ENCODE results near the gene PLXNA4.

Gene PLXNA4

DNA sequence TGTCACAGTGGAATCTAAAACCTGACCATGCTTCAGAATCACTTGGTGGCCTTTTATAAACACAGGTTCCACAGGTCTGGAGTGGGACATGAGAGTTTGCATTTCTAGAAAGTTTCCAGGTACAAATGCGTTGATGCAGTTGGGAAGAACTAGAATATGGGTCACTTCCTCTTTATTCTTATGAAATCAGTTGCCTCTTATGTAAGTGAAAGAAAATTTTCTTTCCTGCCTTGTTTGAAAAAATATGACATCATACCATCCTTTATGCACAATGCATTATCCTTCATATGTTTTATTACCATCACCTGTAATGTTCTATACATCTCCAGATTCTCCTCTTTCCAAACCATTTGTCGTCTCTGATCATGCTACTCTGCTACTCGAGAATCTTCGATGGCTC is 44.0 kb downstream of the PLXNA4 start:
- DNase-seq, result no peak

DNA sequence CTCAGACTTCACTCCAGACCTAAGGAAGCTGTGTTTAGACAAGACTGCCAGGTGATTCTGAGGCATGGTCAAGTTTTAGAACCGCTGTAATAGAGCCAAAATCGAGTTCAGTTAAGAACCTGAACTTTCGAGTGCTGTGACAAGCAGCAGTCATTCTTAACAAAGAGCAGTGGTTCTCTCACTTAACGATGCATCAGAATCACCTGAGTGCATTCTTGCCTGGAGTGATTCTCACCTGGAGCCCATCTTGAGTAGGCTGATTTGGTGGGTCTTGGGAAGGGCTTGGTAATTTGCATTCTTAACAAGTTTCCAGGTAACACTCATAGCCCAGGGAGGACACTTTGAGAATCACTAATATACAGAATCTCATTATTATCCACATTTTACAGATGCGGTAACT is 44.7 kb downstream of the PLXNA4 start:
- DNase-seq, result no peak

DNA sequence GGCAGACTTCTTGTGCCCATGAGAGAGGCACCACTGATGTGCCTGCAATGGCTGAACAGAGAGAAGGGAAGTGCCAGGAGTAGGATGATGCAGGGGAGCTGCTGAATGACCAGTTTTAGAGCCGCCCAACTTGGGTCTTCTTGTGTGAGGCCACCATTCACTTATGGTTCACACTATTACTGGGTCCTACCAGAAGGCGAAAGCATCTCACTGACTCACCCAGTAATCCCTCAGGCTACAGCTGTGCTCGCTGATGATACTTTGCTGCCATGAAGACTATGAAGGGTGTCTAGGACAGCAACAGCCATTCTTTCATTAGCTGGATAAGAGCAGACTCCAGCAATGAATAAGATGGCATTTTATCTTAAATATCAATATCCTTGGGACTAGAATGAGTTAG is 47.6 kb downstream of the PLXNA4 start:
- DNase-seq, result no peak

DNA sequence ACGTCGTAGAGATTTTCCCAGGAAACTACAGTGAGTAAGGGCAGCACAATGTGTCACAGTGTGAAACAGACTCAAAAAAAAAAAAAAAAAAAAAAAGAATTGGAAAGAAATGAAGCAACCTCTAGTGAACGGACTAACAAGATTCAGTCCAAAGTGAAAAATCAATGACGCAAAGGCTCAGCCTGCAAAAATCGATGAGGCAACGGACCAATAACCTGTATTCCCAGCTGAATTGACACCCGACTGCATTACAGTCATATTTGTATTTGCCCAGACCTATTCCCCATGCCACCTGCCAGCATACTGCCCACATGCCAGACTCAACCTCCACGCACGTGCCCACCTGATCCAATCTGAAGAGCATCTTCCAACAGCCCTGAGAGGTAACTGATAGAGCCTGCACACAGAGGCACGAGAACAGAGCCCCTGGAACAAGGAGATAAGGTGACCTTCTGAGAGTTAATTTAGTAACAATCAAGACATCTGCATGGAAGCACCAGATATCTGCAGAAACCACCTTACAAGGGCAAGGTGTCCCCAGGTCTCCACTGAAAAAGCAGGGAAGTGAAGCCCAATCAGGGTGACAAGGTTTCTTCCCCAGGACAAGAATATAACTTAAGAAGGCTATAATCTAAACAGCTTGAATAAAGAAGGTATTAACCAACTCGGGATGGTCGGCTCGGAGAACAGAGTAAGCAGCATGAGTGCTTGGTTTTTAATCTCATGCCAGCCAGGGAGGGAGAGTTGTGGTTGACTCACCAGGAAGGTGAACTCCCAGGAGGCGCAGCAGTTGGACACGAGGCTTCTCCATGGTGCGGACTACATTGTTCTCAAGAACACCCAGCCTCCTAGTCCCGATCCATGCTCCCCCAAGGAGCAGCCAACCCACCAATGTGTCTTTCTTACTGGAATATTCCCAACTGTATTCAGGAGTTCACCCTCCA is 48.5 kb downstream of the PLXNA4 start:
- no peak for DNase-seq

DNA sequence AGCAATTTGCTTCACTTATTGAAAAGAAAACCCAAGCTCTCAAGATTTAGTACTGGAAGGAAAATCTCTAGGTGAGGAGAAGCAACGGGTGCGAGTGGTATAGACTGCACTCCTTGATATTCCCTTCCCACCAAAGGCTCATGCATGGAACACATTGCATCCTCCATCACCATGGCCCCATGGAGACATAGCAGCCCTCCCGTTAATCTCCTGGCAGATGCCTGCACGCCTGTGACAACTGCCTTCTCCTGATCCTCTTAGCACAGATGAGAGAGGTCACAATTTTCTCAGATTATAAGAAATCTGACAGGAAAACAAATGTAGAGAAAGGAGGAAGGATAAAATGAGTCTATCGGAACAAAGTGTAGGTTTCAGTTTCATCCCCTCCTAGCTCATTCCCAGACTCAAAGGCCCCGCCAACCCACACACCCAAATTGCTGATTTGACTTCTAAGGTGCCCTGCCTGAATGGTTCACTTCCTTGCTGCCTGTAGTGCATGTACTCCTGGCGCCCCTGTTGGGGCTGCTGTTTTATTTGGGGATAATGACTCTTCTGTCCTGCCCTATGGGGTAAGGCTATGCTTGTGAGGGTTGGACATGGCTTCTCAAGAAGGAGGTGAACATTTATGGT is 50.0 kb downstream of the PLXNA4 start:
- DNase-seq, result no peak

DNA sequence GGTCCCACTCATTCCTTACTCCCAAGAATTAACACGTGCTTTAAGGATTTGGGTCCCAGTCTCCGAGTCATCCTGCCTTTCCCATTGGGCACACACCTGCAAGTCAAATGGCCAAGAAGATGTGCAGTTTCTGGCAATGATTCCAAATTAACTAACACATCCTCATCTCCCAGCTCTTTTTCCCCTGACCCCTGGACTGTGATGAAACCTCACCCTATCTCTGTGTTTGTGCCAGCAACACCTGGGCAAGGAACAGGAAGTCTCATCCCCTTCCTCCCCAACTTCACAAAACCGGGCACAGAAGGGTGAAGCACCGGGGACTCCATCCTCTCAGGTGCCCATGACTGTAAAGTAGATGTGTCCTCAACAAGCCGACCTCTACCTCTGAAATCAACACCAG is 54.8 kb downstream of the PLXNA4 start:
- no peak for DNase-seq

DNA sequence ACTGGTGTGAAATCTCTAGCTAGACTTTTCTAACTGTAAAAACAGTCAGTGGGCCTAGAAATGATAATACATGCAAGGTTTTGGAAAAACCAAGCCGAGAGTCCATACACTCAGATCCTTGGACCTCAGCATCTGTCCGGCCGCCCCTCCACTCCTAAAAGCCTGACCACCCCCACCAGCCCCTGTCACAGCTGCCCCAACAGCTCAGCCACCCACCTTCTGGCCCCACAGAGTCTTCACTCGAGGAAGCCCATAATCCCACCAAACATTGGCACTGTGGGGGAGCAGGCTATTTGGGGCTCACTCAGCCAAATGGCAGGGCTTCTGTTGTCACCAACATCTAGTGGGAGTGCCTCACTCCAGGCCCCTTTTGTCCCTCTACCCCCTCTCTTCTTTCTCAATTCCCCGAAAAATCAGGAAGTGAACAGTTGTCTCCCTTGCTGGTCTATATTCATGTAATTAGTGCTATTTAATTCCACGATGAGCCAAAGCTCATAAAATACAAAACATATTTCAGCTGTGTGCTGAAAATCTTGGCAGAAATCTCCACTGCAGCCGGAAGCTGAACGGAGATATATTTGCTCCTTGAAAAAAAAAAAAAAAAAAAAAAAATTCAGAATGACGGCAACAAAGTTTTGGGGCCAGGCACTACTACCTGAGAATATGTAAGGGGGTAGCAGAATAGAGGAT is 55.5 kb downstream of the PLXNA4 start:
- DNase-seq, result no peak

DNA sequence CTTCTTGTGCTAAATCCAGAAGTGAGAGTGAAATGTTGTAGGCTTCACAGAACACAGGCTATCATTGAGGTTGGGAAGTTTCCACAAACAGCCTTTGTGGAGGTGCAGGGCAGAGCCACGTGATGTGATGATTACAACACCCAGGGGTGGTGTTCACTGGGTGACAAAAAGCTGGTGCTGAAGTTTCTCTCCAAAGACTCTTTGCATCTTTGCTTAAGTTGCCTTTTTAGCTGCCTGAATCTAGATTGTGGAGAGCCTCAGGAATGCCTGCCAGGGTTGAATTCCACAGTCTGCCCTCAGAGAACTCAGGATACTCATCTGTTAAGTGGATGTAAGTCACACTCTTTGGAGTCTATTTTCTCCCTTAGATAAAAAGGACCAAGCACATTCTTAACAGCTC is 56.3 kb downstream of the PLXNA4 start:
- no peak for DNase-seq

DNA sequence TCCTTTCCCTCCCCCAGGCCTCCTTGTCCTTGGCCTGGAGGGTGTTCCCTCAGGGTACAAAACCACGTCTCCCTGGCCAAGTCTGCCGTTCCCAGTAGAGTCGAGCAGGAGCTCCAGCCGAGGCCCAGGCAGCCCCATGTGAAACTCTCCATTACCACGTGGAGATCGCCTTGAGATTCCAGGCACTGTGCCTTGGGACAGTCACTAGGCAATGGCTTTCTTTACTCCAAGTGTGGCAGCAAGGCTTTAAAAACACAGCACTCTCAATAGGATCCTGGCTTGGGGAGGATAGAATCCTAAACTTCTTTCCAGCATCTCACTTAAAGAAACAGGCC is 57.5 kb downstream of the PLXNA4 start:
- no peak for DNase-seq

DNA sequence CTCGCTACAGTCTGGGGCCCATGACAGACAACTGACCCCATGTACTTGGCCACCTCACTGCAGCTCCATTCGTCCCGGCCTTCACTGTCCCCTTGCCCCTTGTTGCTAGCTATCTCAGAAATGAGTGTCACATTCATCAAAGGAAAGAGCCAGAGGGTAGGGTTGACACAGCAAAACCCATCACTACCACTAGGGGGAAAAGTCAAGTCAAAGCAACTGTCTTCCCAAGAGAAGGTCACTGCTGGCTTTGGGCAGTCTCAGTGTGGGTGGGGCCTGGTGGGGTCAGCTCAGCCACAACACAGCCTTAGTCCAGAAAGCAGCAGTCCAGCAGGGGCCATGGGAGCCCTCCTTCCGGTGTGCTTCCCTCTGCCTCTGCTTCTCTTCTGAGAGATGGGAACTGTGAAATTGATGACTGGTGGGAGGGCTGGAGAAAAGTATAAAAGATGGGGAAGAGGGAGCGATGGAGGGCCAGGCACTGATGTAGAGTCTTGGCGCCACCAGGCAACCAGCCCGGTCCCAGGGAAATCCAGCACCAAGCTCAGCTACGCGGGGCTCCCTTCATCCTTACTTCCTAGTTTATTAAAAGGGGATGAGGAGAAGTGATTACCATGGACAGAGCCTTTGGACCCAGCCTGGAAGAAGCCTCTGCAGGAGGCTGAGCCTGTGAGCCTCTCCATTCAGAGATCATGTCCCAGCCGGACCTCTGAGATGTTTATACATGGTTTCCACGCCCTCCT is 58.0 kb downstream of the PLXNA4 start:
- DNase-seq, result peak in 1 of 2 donors; percentile 11

DNA sequence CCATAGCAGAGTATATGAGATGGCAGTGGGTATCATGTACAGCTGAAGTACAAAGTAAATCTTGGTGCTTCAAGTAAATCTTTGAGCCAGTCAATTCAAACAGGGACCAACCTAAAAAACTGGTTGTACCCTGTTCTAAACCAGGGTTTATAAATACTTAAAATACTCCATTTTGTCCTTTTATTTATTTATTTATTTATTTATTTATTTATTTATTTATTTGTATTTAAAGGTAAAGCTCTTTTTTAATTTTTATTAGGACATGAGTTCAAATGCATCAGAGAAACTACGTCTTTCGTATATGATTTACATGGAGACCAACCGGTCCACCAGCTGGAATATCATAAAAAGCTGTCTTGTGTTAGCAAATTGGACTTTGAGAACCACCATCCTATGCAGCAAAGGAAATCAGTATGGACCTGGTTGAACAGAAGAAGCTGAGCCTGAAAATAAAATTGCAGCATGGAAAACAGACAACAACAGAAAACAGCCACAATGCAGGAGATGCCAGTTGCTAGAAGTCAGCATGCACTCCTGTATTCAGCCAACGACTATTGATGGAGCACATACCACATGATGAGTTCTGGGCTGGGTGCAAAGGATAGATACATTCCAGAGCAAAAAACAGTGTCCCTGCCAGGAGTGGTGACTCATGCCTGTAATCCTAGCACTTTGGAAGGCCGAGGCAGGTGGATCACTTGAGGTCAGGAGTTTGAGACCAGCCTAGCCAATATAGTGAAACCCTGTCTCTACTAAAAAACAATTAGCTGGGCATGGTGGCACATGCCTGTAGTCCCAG is 60.0 kb downstream of the PLXNA4 start:
- no peak for DNase-seq

DNA sequence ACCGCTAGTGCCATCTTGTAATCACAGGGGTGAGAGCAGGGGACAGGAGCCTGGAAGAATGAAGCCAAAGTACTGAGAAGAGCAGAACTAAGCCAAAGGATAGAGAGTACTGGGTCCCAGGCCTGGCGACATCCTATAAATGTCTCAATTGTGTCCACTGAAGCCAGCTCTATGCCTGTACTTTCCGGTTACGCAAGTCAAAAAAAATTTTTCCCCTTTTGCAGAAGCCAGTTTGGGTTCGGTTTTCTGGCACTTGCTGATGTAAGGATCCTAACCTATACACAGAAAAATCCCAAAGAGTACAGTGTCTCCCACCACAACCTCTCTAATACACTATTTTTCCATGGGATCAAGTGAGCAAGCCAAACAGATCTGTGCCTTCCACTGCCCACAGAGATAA is 61.1 kb downstream of the PLXNA4 start:
- DNase-seq, result no peak

DNA sequence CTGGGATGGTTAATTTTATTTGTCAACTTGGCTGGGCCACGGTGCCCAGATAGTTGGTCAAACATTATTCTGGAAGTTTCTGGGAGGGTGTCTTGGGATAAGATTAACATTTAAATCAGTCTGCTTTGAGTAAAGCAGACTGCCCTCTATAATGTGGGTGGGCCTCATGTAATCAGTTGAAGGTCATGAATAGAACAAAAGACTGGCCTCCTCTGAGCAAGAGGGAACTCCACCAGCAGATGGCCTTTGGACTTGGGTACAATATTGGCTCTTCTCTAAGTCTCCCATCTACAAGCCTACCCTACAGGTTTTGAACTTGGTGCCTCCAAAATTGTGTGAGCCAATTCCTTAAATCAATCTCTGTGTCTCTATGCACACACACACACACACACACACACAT is 61.8 kb downstream of the PLXNA4 start:
- DNase-seq, result no peak

DNA sequence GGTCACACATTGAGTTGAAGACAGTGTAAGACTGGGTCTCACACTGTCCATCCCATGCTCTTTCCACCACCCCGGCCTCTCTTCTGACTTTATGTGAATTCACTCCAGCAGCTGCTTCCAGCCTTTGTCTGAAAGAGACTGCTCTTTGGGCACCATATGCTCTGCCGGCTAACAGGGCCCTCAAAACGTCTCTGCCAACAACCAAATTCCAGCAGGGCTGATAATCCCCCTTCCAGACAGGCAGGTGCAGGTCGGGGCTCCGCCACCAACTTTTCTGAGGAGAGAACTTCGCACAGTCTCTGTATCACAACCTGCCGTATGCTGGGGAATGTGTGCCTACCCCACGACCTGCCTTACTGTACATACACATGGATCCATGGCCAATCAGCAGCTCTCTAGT is 64.3 kb downstream of the PLXNA4 start:
- no peak for DNase-seq

DNA sequence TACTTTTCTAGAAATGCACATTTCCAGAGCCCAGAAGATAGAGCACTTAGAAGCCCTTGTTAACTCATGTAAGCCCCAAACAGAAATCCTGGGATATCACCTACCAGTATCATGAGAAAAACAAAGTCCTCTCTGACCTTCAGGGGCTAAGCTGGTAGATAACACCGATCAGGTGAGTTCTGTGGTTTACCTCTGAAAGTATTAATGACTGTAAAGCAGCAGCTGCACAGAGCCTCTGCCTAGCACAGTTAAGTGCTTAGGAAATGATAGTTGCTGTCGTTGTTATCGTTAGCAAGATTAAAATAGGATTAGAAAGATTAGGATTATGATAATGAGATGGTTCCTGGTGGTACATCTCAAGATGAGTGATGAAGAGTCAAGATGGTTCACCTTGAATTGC is 64.9 kb downstream of the PLXNA4 start:
- DNase-seq, result no peak

DNA sequence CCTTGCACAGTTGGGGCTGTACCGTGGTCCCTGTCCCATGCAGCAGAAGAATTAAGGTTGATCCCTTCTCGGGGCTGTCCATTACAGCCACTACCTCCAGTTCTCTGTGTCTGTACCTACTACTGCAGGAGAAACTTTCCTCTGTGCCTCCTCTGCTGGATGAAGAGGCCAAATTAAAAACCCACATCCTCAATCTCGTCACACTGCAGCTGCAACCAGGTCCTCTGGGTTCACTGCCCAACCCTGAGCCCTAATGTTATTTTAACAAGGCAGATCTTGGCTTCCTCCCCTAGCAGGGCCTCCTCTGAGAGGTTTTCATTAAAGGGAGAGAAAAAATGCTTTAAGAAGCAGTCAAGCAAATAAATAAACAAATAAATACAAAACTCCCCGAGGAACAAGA is 66.6 kb downstream of the PLXNA4 start:
- no peak for DNase-seq

DNA sequence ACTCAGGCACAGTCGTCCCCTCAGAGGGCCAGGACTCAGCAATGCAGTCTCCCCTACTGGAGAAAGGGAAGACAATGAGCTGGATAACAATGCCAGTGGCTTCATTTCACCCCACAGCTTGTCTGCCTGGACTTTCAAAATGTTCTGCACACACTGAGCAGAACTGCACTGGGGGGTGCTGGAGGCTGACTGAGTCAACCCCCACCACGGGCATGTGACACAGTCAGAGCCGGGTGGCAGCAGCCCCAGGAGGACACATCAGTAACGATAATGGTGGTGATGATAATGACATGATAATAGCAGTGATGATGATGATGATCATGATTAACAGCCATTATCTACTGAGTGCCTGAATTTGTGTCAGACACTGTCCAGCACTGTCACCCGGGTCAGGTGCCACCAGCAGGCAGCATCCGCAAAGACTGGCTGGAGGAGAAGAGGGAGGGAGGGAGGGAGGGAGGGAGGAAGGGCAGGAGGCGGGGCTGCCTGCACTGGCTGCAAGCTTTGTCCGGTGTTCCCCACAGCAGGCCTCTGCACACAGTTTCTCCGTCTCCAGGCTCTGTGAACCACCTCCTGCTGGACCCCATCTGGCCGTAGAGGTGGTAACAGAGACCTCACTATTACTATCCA is 67.4 kb downstream of the PLXNA4 start:
- DNase-seq, result no peak

DNA sequence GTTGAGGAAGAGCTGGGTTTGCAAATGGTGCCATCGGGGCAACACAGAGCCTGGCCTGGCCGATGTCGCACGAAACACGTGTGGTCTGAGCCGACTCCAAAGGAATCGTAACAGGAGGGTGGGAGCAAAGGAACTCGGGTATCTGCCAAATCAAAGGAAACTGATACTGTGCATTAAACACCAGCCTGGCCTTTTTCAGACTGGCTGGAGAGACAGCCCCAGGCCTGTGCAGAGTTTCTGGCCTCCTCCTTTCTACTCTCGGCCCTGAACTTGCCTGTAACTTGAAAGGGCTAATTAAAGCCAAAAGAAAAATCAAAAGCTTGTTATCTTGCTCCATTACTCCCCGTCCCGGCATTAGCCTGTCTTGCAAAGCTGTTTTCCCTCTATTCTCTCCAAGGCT is 71.4 kb downstream of the PLXNA4 start:
- no peak for DNase-seq

DNA sequence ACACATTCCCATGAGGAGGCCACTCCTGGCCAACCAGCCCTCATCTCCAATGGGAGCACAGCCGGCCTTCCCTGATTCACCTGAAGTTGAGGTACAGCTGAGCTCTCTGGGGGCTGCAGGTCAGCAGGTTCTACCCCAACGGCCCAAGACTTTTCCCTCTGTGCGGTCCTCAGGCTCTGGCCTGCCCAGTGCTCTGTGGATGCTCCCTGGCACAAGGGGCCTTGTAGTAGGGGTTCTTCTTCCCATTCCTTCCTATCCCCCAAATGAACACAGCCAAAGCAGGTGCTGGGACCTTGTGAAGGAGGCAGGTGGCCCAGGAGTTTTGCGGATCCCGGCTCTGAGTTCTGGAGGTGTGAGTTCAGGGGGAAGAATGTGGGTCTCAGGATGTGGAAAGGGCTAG is 72.2 kb downstream of the PLXNA4 start:
- DNase-seq, result no peak

DNA sequence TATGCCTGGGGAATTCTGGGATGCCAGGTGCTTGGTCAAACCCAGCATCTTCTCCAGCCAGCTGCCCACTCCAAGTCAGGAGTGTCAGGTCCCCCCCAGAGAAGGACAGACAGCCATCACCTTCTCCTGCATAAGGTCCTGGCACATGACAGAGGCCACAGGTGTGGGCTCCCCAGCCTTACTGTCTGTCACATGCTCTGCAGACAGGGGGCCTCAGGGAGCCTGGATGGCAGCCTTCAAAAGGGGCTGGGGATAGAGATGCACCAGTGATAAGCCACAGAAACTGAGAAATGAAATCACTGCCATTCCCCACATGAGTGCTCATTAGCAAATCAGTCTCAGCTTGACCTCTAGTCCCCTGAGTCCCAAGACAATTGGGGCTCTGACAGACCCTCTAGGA is 72.9 kb downstream of the PLXNA4 start:
- no peak for DNase-seq

DNA sequence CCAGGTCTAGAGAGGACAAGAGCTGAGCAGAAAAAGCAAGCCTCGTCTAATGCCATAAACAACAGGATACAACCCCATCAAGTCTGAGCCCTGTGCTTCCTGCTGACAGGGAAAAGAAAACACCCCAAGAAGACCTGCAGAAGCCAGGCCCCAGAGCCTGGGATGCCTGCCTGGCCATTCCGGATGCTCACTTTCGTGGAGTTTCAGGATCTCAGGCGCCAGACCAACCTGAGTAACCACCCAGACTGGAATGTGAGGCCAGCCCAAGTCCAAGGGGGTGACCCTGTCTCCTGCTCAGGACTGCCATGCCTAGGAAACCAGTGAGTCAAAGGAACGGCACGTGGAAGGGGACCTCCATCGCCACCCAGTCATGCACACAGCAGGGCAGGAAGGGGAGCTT is 74.3 kb downstream of the PLXNA4 start:
- no peak for DNase-seq
